ENCODE results near the gene FBXW10. TPM values are rescaled to one million over a fixed set of nuclear protein-coding genes. Genes with fewer than 3 reads are reported as not detected.
"Not testable (repeated sequence)": the region's sequence is repeated elsewhere in the genome, so short reads cannot be mapped to it uniquely, and the experiment has no call there.

The FBXW10 gene
- total RNA-seq, 1 donor from 2014 or later: not detected

DNA sequence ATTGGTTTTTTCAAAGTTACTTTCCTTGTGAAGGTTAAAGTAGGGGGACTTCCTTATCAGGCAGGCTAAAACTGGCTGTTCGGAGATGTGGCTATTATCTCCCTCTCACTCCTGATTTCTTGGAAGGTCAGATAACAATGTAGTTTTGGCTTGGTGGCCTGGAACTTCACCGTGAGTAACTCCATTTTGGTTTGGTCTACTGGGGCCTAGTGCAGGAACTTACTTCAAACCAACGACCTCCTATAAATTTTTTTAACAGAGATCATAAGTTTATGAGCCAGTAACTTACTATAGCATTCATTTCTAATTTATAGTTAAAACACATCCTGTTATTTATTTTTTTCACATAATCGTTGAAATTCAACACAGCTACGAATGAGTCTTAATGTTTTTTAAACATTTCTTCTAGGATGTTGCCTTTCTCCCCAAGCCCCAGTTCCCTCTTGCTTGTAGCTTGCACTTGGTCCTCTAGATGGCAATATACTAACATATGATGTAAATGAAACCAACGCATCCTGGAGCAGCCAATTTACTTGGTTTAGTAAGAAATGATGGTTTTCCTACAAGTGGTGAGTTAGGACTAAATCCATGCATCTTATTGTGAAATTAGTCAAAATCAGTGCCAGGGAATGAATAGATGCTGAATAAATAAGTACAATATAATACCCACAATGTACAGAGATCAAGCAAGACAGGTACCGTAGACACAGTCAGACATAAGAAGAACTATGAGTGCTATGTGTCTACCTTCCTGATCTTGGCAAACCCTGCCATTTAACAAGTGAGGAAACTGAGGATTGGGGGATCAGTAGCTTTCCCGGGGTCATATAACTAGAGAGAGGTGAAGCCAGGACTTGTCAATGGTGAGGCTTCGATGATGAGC lies 72.9 kb downstream of the FBXW10 start:
- H3K4me1 Mint-ChIP-seq (ENCODE audit: unreplicated experiment); H3K4me3 Mint-ChIP-seq (ENCODE audit: unreplicated experiment); H3K27ac Mint-ChIP-seq (ENCODE audit: unreplicated experiment); H3K9me3 Mint-ChIP-seq (ENCODE audit: unreplicated experiment); H3K27me3 Mint-ChIP-seq (ENCODE audit: unreplicated experiment); H3K36me3 Mint-ChIP-seq (ENCODE audit: unreplicated experiment); DNase-seq (ENCODE audit: extremely low spot score, unreplicated experiment): not testable (repeated sequence)
- TF ChIP-seq, protein P1, sequence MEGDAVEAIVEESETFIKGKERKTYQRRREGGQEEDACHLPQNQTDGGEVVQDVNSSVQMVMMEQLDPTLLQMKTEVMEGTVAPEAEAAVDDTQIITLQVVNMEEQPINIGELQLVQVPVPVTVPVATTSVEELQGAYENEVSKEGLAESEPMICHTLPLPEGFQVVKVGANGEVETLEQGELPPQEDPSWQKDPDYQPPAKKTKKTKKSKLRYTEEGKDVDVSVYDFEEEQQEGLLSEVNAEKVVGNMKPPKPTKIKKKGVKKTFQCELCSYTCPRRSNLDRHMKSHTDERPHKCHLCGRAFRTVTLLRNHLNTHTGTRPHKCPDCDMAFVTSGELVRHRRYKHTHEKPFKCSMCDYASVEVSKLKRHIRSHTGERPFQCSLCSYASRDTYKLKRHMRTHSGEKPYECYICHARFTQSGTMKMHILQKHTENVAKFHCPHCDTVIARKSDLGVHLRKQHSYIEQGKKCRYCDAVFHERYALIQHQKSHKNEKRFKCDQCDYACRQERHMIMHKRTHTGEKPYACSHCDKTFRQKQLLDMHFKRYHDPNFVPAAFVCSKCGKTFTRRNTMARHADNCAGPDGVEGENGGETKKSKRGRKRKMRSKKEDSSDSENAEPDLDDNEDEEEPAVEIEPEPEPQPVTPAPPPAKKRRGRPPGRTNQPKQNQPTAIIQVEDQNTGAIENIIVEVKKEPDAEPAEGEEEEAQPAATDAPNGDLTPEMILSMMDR (IDR thresholded peaks at IDR 0.05): peak; percentile 76

DNA sequence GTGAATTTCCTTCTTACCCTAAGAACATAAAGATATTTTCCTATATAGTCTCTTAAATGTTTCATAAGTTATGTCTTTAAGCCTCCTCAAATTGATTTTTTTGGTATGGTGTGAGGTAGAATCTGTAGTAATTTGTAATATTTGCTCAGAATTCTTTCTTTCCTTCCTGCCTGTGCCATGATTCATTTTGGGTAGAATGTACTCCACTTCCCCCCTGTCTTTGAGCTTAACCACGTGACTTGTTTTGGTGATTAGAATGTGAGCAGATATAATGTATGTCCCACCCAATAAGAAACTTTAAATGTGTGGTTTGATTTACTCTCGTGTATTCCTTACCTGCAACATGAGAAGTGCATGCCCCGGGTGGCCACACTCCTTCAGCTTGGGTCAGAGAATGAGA lies 77.6 kb downstream of the FBXW10 start:
- not testable (repeated sequence) for H3K27ac Mint-ChIP-seq (ENCODE audit: unreplicated experiment); H3K36me3 Mint-ChIP-seq (ENCODE audit: unreplicated experiment); H3K4me3 Mint-ChIP-seq (ENCODE audit: unreplicated experiment); H3K9me3 Mint-ChIP-seq (ENCODE audit: unreplicated experiment); DNase-seq (ENCODE audit: extremely low spot score, unreplicated experiment); H3K4me1 Mint-ChIP-seq (ENCODE audit: unreplicated experiment); H3K27me3 Mint-ChIP-seq (ENCODE audit: unreplicated experiment)

DNA sequence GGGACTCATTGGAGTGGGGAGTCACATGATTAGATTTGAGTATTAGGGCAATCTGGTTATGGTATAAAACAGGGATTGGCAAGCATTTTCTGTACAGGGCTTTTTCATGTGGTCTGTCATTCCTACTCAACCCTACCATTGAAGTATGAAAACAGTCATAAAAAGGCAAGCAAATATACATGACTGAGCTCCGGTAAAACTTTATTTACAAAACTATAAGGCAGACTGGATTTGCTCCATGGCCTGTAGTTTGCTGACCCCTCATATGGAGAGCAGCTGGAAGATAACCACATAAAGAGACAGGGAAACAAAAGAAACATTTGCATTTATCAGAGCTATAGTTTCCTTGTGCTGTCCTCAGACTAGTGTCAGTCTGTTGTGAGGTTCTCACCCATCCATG lies 83.8 kb downstream of the FBXW10 start:
- not testable (repeated sequence) for H3K27ac Mint-ChIP-seq (ENCODE audit: unreplicated experiment); DNase-seq (ENCODE audit: extremely low spot score, unreplicated experiment); H3K27me3 Mint-ChIP-seq (ENCODE audit: unreplicated experiment); H3K4me3 Mint-ChIP-seq (ENCODE audit: unreplicated experiment); H3K4me1 Mint-ChIP-seq (ENCODE audit: unreplicated experiment); H3K36me3 Mint-ChIP-seq (ENCODE audit: unreplicated experiment); H3K9me3 Mint-ChIP-seq (ENCODE audit: unreplicated experiment)

Other genes starting within 250 kb of the FBXW10 start
- gene TBC1D28, start 99.7 kb upstream of the FBXW10 start, total RNA-seq: not detected in 2 replicates
- gene FOXO3B, start 61.7 kb upstream of the FBXW10 start, total RNA-seq: 8.0 and 9.6 TPM in 2 replicates
- gene TVP23B, start 37.1 kb downstream of the FBXW10 start, total RNA-seq: 33.2 and 39.4 TPM in 2 replicates
- gene PRPSAP2, start 114.1 kb downstream of the FBXW10 start, total RNA-seq: 25.7 and 27.1 TPM in 2 replicates
- gene SLC5A10, start 208.1 kb downstream of the FBXW10 start, total RNA-seq: not detected in 2 replicates